ENCODE measurements around the gene HRG.

The HRG gene

GRCh38 chr3:186639778-186640472, 25.9 kb upstream of the HRG start, which contains the start of gene FETUB:
TSS of gene FETUB (plus strand) at chr3:186640399. CDS start at chr3:186640461, 62 bp downstream.
- DNase-seq, result no peak

- no peak for DNase-seq
Observed at GRCh38 chr3:186640473-186640818, 25.4 kb upstream of the HRG start.

- DNase-seq, result no peak
Observed at GRCh38 chr3:186640929-186641328, 24.9 kb upstream of the HRG start.

GRCh38 chr3:186642014-186642413, 23.8 kb upstream of the HRG start:
- DNase-seq, result no peak

GRCh38 chr3:186643493-186643892, 22.3 kb upstream of the HRG start:
- DNase-seq, result no peak

GRCh38 chr3:186644683-186645082, 21.1 kb upstream of the HRG start:
- no peak for DNase-seq

- DNase-seq, result no peak
Observed at GRCh38 chr3:186646106-186646505, 19.7 kb upstream of the HRG start.

- DNase-seq, result no peak
Observed at GRCh38 chr3:186646841-186647240, 19.0 kb upstream of the HRG start.

- DNase-seq, result no peak
Observed at GRCh38 chr3:186648851-186649250, 17.0 kb upstream of the HRG start.

GRCh38 chr3:186651678-186652215, 14.1 kb upstream of the HRG start:
- no peak for DNase-seq

- DNase-seq, result no peak
Observed at GRCh38 chr3:186653080-186653707, 12.6 kb upstream of the HRG start.

- DNase-seq, result no peak
Observed at GRCh38 chr3:186653984-186654383, 11.8 kb upstream of the HRG start.

GRCh38 chr3:186663361-186664118, 2.3 kb upstream of the HRG start:
- DNase-seq, result no peak

- DNase-seq, result no peak
Observed at GRCh38 chr3:186664119-186664495, 1.7 kb upstream of the HRG start.

- no peak for DNase-seq
Observed at GRCh38 chr3:186664506-186664905, 1.3 kb upstream of the HRG start.

GRCh38 chr3:186668426-186668825, 2.6 kb downstream of the HRG start:
- no peak for DNase-seq

- no peak for DNase-seq
Observed at GRCh38 chr3:186669378-186670084, 3.7 kb downstream of the HRG start.

GRCh38 chr3:186670155-186670554, 4.3 kb downstream of the HRG start:
- no peak for DNase-seq

- no peak for DNase-seq
Observed at GRCh38 chr3:186671051-186671450, 5.2 kb downstream of the HRG start.

- no peak for DNase-seq
Observed at GRCh38 chr3:186678604-186679003, 12.8 kb downstream of the HRG start.

- DNase-seq, result no peak
Observed at GRCh38 chr3:186679151-186679550, 13.3 kb downstream of the HRG start.

- no peak for DNase-seq
Observed at GRCh38 chr3:186680869-186681268, 15.1 kb downstream of the HRG start.

- DNase-seq, result no peak
Observed at GRCh38 chr3:186682812-186683211, 17.0 kb downstream of the HRG start.

All from NCI-H1436 treated with DMSO at 0.1 percent for 48 hours (cell line).